Neural progenitor cell (in vitro differentiated cells): Measurements from ENCODE around the gene C1QL4. TPM values are rescaled to one million over a fixed set of nuclear protein-coding genes. Genes with fewer than 3 reads are reported as not detected.

Experiments
- DNase-seq: peaks from one replicate; pipeline ENCODE4 v3.0.0-alpha.2; 2016; ENCODE audit warnings: low spot score
- H2AFZ ChIP-seq: fragments of 200-600 bp; sonication (generic); replicated peaks from 2 replicates; pipeline ENCODE4 v1.6.1; 2016; ENCODE audit warnings: antibody characterized with exemption
- H3F3A ChIP-seq: fragments of 200-600 bp; sonication (generic); 2 replicates; pipeline ENCODE4 v1.6.1; 2016; ENCODE audit warnings: antibody characterized with exemption, low read depth
- H3K27ac ChIP-seq: fragments of 200-600 bp; sonication (generic); 2 replicates; pipeline ENCODE4 v1.5.1; 2016; ENCODE audit warnings: mild to moderate bottlenecking
- H3K27me3 ChIP-seq: fragments of 200-600 bp; sonication (generic); 2 replicates; pipeline ENCODE4 v1.6.1; 2016; ENCODE audit warnings: mild to moderate bottlenecking, moderate library complexity
- H3K36me3 ChIP-seq: fragments of 200-600 bp; sonication (generic); 2 replicates; pipeline ENCODE4 v1.5.1; 2016
- H3K4me1 ChIP-seq: fragments of 200-600 bp; sonication (generic); 2 replicates; pipeline ENCODE4 v1.6.1; 2016; ENCODE audit warnings: mixed run types
- H3K4me2 ChIP-seq: fragments of 200-600 bp; sonication (generic); 2 replicates; pipeline ENCODE4 v1.6.1; 2016
- H3K4me3 ChIP-seq: fragments of 200-600 bp; sonication (generic); 2 replicates; pipeline ENCODE4 v1.5.1; 2016
- H3K79me2 ChIP-seq: fragments of 200-600 bp; sonication (generic); 2 replicates; pipeline ENCODE4 v1.6.1; 2016; ENCODE audit warnings: low read depth
- H3K9ac ChIP-seq: fragments of 200-600 bp; sonication (generic); 2 replicates; pipeline ENCODE4 v1.6.1; 2016
- H3K9me3 ChIP-seq: fragments of 200-600 bp; sonication (generic); 2 replicates; pipeline ENCODE4 v1.5.1; 2016; ENCODE audit warnings: low read depth
- H4K20me1 ChIP-seq: fragments of 200-600 bp; sonication (generic); 2 replicates; pipeline ENCODE4 v1.6.1; 2016; ENCODE audit warnings: low read depth
- H3K27ac Mint-ChIP-seq: 3 replicates; pipeline ENCODE4 v1.8.0; 2021; ENCODE audit warnings: mixed read lengths
- H3K27me3 Mint-ChIP-seq: 2 replicates; pipeline ENCODE4 v1.8.0; 2022; ENCODE audit warnings: low read depth, mild to moderate bottlenecking, inconsistent platforms, moderate library complexity, mixed read lengths; ENCODE audit not compliant: insufficient read depth
- H3K36me3 Mint-ChIP-seq: 3 replicates; pipeline ENCODE4 v1.8.0; 2021; ENCODE audit warnings: mixed read lengths
- H3K4me1 Mint-ChIP-seq: 3 replicates; pipeline ENCODE4 v1.8.0; 2021; ENCODE audit warnings: mixed read lengths
- H3K4me3 Mint-ChIP-seq: 3 replicates; pipeline ENCODE4 v1.8.0; 2021; ENCODE audit warnings: mild to moderate bottlenecking, moderate library complexity, mixed read lengths
- H3K9me3 Mint-ChIP-seq: 3 replicates; pipeline ENCODE4 v1.8.0; 2020; ENCODE audit warnings: mixed read lengths
- EZH2 ChIP-seq: fragments of 200-600 bp; sonication (generic); IDR thresholded peaks from 2 replicates; pipeline ENCODE4 v1.6.1; 2017; ENCODE audit warnings: antibody characterized with exemption, mild to moderate bottlenecking, moderate library complexity
- EZH2phosphoT487 ChIP-seq: fragments of 200-600 bp; sonication (generic); IDR thresholded peaks from 2 replicates; pipeline ENCODE4 v1.6.1; 2017; ENCODE audit warnings: antibody characterized with exemption
- total RNA-seq: library from RNA; depleted of rRNA; stranded (reverse); fragments of >200 nt; gene quantifications from 2 replicates; pipeline ENCODE4 v1.2.3, GENCODE V29; 2015; ENCODE audit warnings: low replicate concordance
- TF ChIP-seq, protein P1 (sequence below): fragments of 200-600 bp; sonication (generic); IDR thresholded peaks from 2 replicates; pipeline ENCODE4 v1.5.1; 2017; ENCODE audit warnings: antibody characterized with exemption, mild to moderate bottlenecking

C1QL4 gene
- total RNA-seq, 1 donor from 2014 or later = 0.84 TPM

- TF ChIP-seq EZH2 = peak; percentile 97
- TF ChIP-seq, protein P1, sequence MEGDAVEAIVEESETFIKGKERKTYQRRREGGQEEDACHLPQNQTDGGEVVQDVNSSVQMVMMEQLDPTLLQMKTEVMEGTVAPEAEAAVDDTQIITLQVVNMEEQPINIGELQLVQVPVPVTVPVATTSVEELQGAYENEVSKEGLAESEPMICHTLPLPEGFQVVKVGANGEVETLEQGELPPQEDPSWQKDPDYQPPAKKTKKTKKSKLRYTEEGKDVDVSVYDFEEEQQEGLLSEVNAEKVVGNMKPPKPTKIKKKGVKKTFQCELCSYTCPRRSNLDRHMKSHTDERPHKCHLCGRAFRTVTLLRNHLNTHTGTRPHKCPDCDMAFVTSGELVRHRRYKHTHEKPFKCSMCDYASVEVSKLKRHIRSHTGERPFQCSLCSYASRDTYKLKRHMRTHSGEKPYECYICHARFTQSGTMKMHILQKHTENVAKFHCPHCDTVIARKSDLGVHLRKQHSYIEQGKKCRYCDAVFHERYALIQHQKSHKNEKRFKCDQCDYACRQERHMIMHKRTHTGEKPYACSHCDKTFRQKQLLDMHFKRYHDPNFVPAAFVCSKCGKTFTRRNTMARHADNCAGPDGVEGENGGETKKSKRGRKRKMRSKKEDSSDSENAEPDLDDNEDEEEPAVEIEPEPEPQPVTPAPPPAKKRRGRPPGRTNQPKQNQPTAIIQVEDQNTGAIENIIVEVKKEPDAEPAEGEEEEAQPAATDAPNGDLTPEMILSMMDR = no peak
- TF ChIP-seq EZH2phosphoT487 = peak; percentile 95
- Mint-ChIP-seq H3K36me3 (peaks cover 8% of the 10 kb centered on the region), H3K4me3 (no peak overlapping the region), H3K9me3 (peaks cover 6% of the 10 kb centered on the region), H3K4me1 (peaks cover 44% of the 10 kb centered on the region), H3K27ac (no peak overlapping the region), H3K27me3 (peaks cover 74% of the 10 kb centered on the region)
- Histone ChIP-seq H3K9me3 (no peaks in the 10 kb centered on the region), H3K9ac (no peak overlapping the region), H2AFZ (peak overlapping the region; percentile 58), H3K4me1 (peaks cover 22% of the 10 kb centered on the region), H3K79me2 (no peaks in the 10 kb centered on the region), H4K20me1 (peaks cover 9% of the 10 kb centered on the region), H3K4me3 (peak overlapping the region; percentile 40), H3K27me3 (peaks cover 93% of the 10 kb centered on the region), H3K27ac (no peak overlapping the region), H3K36me3 (no peaks in the 10 kb centered on the region), H3K4me2 (peak overlapping the region; percentile 86), H3F3A (peaks cover 42% of the 10 kb centered on the region)
- DNase-seq = peak; percentile 29
Observed at GRCh38 chr12:49335955-49336644, 888 bp downstream of the C1QL4 start.

DNA sequence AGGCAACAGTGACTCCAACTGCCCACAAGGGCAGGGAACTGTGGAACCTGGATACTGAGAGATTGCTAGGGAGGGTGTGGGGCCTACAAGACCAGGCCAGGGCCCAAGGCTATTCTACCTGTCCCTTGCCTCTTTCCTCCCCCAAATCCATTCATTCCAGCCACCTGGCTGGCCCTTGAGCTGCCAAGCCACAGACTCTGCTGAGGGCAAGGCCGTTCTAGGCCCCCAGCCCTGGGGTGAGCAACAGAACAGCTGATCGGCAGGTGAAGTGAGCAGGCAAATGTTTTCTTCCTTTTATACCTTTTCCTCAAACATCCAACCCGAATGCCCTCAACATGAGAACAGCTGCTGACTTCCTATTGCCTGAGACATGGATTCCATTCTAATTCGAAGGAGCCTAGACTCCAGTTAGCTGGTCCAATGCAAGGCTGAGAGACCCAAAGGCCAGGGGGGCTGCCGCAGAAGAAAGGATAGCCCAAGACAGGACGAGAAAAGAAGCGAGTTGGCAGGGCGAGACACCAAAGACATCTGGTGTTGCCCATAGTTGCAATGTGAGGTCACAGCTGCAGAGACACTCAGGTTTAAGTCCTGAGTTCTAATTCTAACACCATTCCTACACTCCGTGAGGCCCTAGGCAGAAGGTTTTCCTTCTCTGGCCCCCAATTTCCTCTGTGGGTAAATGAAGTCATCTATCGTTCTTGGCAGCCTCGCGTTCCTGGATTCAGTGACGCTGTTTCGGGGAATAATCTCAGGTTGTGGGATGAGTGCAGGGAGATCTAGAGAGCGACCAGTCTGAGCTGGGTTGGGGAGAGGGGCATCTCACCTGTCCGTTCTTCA, 1.7 kb downstream of the C1QL4 start:
- Histone ChIP-seq H4K20me1 (peaks cover 12% of the 10 kb centered on the region), H3F3A (peaks cover 41% of the 10 kb centered on the region), H2AFZ (no peak overlapping the region), H3K27ac (no peak overlapping the region), H3K4me3 (no peak overlapping the region), H3K27me3 (peaks cover 86% of the 10 kb centered on the region), H3K4me1 (peaks cover 16% of the 10 kb centered on the region), H3K9me3 (no peaks in the 10 kb centered on the region), H3K79me2 (no peaks in the 10 kb centered on the region), H3K36me3 (no peaks in the 10 kb centered on the region), H3K9ac (no peak overlapping the region), H3K4me2 (no peak overlapping the region)
- H3K36me3 Mint-ChIP-seq = peaks cover 8% of the 10 kb centered on the region
- peaks cover 6% of the 10 kb centered on the region for H3K9me3 Mint-ChIP-seq
- no peak for DNase-seq
- H3K27ac Mint-ChIP-seq = no peak overlapping the region
- H3K4me1 Mint-ChIP-seq = peaks cover 37% of the 10 kb centered on the region
- TF ChIP-seq, protein P1 = no peak
- no peak for TF ChIP-seq EZH2phosphoT487
- TF ChIP-seq EZH2 = no peak
- peaks cover 67% of the 10 kb centered on the region for H3K27me3 Mint-ChIP-seq
- peak overlapping the region; percentile 58 for H3K4me3 Mint-ChIP-seq

GRCh38 chr12:49334681-49335080, 2.3 kb downstream of the C1QL4 start:
- Histone ChIP-seq H2AFZ (no peak overlapping the region), H3K9me3 (no peaks in the 10 kb centered on the region), H3K4me2 (no peak overlapping the region), H3K36me3 (no peaks in the 10 kb centered on the region), H3K27ac (no peak overlapping the region), H3K27me3 (peaks cover 79% of the 10 kb centered on the region), H3K4me3 (no peak overlapping the region), H3K4me1 (peaks cover 16% of the 10 kb centered on the region), H4K20me1 (peaks cover 12% of the 10 kb centered on the region), H3K79me2 (no peaks in the 10 kb centered on the region), H3K9ac (no peak overlapping the region), H3F3A (peaks cover 41% of the 10 kb centered on the region)
- TF ChIP-seq EZH2phosphoT487 = no peak
- no peak for TF ChIP-seq EZH2
- TF ChIP-seq, protein P1 = no peak
- Mint-ChIP-seq H3K4me3 (no peak overlapping the region), H3K9me3 (peaks cover 6% of the 10 kb centered on the region), H3K36me3 (peaks cover 10% of the 10 kb centered on the region), H3K27me3 (peaks cover 60% of the 10 kb centered on the region), H3K4me1 (peaks cover 30% of the 10 kb centered on the region), H3K27ac (peak overlapping the region; percentile 21)
- DNase-seq = no peak
